Suprapubic skin (tissue), 4 donors: ENCODE results near the gene CPSF7.

Experiments used
- EP300 ChIP-seq: sonication (generic); formaldehyde crosslinking; IDR thresholded peaks from one replicate; pipeline ENCODE4 v1.6.1; 2017; ENCODE audit warnings: antibody characterized with exemption
- POLR2A ChIP-seq, 2 donors: fragments of 450-650 bp; IDR thresholded peaks; one replicate each; pipeline ENCODE4 v1.6.1; 2017; ENCODE audit warnings: antibody characterized with exemption in 2 of 2, mild to moderate bottlenecking in 2 of 2, moderate library complexity in 2 of 2
- POLR2AphosphoS5 ChIP-seq, 3 donors: sonication (generic); formaldehyde crosslinking; IDR thresholded peaks; one replicate each; pipeline ENCODE4 v1.6.1; 2017; ENCODE audit warnings: antibody characterized with exemption in 3 of 3
- TF ChIP-seq, protein P1 (sequence below), 2 donors: fragments of 200-600 bp in 1 of 2; fragments of 450-650 bp in 1 of 2; sonication (generic) in 1 of 2; IDR thresholded peaks; one replicate each; pipeline ENCODE4 v1.5.1; 2016 to 2019; ENCODE audit warnings: antibody characterized with exemption in 2 of 2, mild to moderate bottlenecking in 1 of 2, moderate library complexity in 1 of 2

DNA sequence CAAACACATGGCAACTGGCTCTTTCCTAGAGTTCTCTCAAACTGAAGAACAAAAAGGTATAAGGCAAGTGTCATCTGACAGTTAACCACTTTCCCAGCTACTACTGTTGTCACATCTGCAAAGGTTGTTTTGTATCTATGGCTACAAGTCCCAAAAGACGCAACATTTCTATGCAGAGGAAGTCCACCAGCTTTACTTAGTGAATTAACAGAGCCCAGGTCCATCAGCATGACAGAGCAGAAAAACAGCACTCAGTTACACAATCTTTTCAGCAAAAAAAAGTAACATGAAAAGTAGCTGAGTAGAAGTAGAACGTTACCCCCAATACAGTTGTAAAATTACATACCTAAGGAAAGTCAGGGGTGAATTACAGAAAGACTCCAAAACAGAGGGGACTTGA is 12.1 kb downstream of the CPSF7 start:
- TF ChIP-seq, protein P1, sequence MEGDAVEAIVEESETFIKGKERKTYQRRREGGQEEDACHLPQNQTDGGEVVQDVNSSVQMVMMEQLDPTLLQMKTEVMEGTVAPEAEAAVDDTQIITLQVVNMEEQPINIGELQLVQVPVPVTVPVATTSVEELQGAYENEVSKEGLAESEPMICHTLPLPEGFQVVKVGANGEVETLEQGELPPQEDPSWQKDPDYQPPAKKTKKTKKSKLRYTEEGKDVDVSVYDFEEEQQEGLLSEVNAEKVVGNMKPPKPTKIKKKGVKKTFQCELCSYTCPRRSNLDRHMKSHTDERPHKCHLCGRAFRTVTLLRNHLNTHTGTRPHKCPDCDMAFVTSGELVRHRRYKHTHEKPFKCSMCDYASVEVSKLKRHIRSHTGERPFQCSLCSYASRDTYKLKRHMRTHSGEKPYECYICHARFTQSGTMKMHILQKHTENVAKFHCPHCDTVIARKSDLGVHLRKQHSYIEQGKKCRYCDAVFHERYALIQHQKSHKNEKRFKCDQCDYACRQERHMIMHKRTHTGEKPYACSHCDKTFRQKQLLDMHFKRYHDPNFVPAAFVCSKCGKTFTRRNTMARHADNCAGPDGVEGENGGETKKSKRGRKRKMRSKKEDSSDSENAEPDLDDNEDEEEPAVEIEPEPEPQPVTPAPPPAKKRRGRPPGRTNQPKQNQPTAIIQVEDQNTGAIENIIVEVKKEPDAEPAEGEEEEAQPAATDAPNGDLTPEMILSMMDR (IDR thresholded peaks at IDR 0.05) = no peak
- TF ChIP-seq POLR2A (IDR thresholded peaks at IDR 0.05) (no peak), POLR2AphosphoS5 (IDR thresholded peaks at IDR 0.05) (no peak), EP300 (no peak)
